Left kidney (tissue), 2 donors: Measurements from ENCODE around the gene SCO2. TPM values are rescaled to one million over a fixed set of nuclear protein-coding genes. Genes with fewer than 3 reads are reported as not detected.

Experiments used
- DNase-seq: peaks from one replicate; pipeline ENCODE4 v3.0.0-alpha.2; 2013
- polyA plus RNA-seq: library from polyadenylated mRNA; unstranded; fragments of 120-200 nt; gene quantifications from one replicate; pipeline ENCODE4 v1.2.1, GENCODE V29; 2013; ENCODE audit not compliant: insufficient read length

Gene SCO2
- polyA plus RNA-seq, 1 donor = 1.5 TPM

- DNase-seq = no peak
Observed at GRCh38 chr22:50481440-50482106, 43.8 kb downstream of the SCO2 start, which contains the start of gene ADM2. TSS of gene ADM2 (plus strand) at chr22:50481543. CDS start at chr22:50481848, 305 bp downstream.

GRCh38 chr22:50481045-50481439 is 44.4 kb downstream of the SCO2 start:
- DNase-seq = no peak

GRCh38 chr22:50479721-50480120 is 45.7 kb downstream of the SCO2 start:
- no peak for DNase-seq

GRCh38 chr22:50477923-50478322 is 47.5 kb downstream of the SCO2 start:
- DNase-seq = no peak

GRCh38 chr22:50476868-50477267 is 48.5 kb downstream of the SCO2 start:
- DNase-seq = no peak

- DNase-seq = no peak
Observed at GRCh38 chr22:50475652-50476002, 49.8 kb downstream of the SCO2 start.

GRCh38 chr22:50474710-50475651 is 50.4 kb downstream of the SCO2 start, which contains the start of gene SBF1:
TSS of gene SBF1 (minus strand) at chr22:50475035. CDS start at chr22:50474840, 195 bp downstream.
- DNase-seq = peak; percentile 89

- no peak for DNase-seq
Observed at GRCh38 chr22:50473855-50474671, 51.3 kb downstream of the SCO2 start.

Other genes with a start within 250 kb of the SCO2 start
- 191 TPM for gene PLXNB2, start 218.0 kb downstream of the SCO2 start, polyA plus RNA-seq
- 13.9 TPM for gene DENND6B, start 198.6 kb downstream of the SCO2 start, polyA plus RNA-seq
- 43.0 TPM for gene PPP6R2, start 182.3 kb downstream of the SCO2 start, polyA plus RNA-seq
- 30.6 TPM for gene SBF1, start 50.6 kb downstream of the SCO2 start, polyA plus RNA-seq
- gene ADM2, start 44.1 kb downstream of the SCO2 start, polyA plus RNA-seq = 4.8 TPM
- gene MIOX, start 38.7 kb downstream of the SCO2 start, polyA plus RNA-seq = 6.1 TPM
- gene LMF2, start 17.9 kb downstream of the SCO2 start, polyA plus RNA-seq = 36.1 TPM
- gene NCAPH2, start 17.4 kb downstream of the SCO2 start, polyA plus RNA-seq = 44.1 TPM
- gene TYMP, start 4.4 kb upstream of the SCO2 start, polyA plus RNA-seq = 1.0 TPM
- gene KLHDC7B, start 20.3 kb upstream of the SCO2 start, polyA plus RNA-seq = 0.10 TPM
- gene SYCE3, start 37.3 kb upstream of the SCO2 start, polyA plus RNA-seq = not detected
- gene CPT1B, start 52.8 kb upstream of the SCO2 start, polyA plus RNA-seq = 15.9 TPM
- 112 TPM for gene CHKB, start 57.3 kb upstream of the SCO2 start, polyA plus RNA-seq
- gene MAPK8IP2, start 75.2 kb upstream of the SCO2 start, polyA plus RNA-seq = 0.83 TPM
- gene ARSA, start 102.6 kb upstream of the SCO2 start, polyA plus RNA-seq = 15.2 TPM
- 13.6 TPM for gene SHANK3, start 147.2 kb upstream of the SCO2 start, polyA plus RNA-seq
- gene ACR, start 212.6 kb upstream of the SCO2 start, polyA plus RNA-seq = 0.38 TPM